T-cell (primary cell): ENCODE results near the gene PEMT. TPM values are rescaled to one million over a fixed set of nuclear protein-coding genes. Genes with fewer than 3 reads are reported as not detected.

ENCODE experiments used
- ATAC-seq, 4 experiments: fragments of 200-7000 bp in 3 of 4; fragments of 150-1000 bp in 1 of 4; cut with Tn5 transposase; replicated peaks in 1 of 4; 1 replicate in 3 of 4; 2 replicates in 1 of 4; pipeline ENCODE4 v1.10.0; 2021; ENCODE audit warnings: moderate library complexity in 3 of 4, mild to moderate bottlenecking in 2 of 4, moderate number of reproducible peaks in 1 of 4
- CTCF ChIA-PET, 2 donors: fragments of 300-600 bp; sonication (Branson Sonifier 250); formaldehyde crosslinking; loops; one replicate each; lab custom pipeline; 2022; ENCODE audit warnings: antibody characterized with exemption in 2 of 2; lab: Charles Lee
- POLR2A ChIA-PET, 2 donors: fragments of 300-600 bp; sonication (Branson Sonifier 250); formaldehyde crosslinking; loops; one replicate each; lab custom pipeline; 2022; ENCODE audit warnings: antibody characterized with exemption in 2 of 2; lab: Charles Lee
- DNase-seq, 35 experiments: peaks; one replicate each; pipeline versions ENCODE4 v3.0.0 to v3.0.0-alpha.2; 2013 to 2023
- H3K27ac ChIP-seq: one replicate; pipeline ENCODE4 v1.5.1; 2013; ENCODE audit warnings: low read length
- H3K27me3 ChIP-seq, 2 experiments: replicated peaks in 1 of 2; 1 replicate in 1 of 2; 2 replicates in 1 of 2; pipeline versions ENCODE4 v1.6.1 to v1.7.0; 2013; ENCODE audit warnings: low read length in 1 of 2, mixed read lengths in 1 of 2; ENCODE audit not compliant: control insufficient read depth in 2 of 2, insufficient read depth in 2 of 2; ENCODE audit errors: extremely low read depth in 1 of 2
- H3K36me3 ChIP-seq, 2 donors: 1 replicate in 1 of 2; 2 replicates in 1 of 2; pipeline versions ENCODE4 v1.6.1 to v1.7.0; 2013; ENCODE audit warnings: low read length in 1 of 2; ENCODE audit not compliant: control insufficient read depth in 2 of 2, insufficient read depth in 1 of 2; ENCODE audit errors: extremely low read depth in 1 of 2
- H3K4me1 ChIP-seq, 2 experiments: 1 replicate in 1 of 2; 2 replicates in 1 of 2; pipeline versions ENCODE4 v1.6.1 to v1.7.0; 2013; ENCODE audit warnings: low read length in 2 of 2, mixed read lengths in 1 of 2; ENCODE audit not compliant: insufficient read depth in 2 of 2, control insufficient read depth in 1 of 2; ENCODE audit errors: extremely low read depth in 1 of 2
- H3K4me3 ChIP-seq, 2 donors: 1 replicate in 1 of 2; 2 replicates in 1 of 2; pipeline versions ENCODE4 v1.5.1 to v1.7.0; 2013; ENCODE audit warnings: mild to moderate bottlenecking in 2 of 2, low read length in 1 of 2, moderate library complexity in 1 of 2; ENCODE audit not compliant: control insufficient read depth in 1 of 2; ENCODE audit errors: extremely low read depth in 1 of 2
- H3K9me3 ChIP-seq: 2 replicates; pipeline ENCODE4 v1.7.0; 2013
- H3K27ac Mint-ChIP-seq, 2 donors: one replicate each; pipeline ENCODE4 v1.8.0; 2020 to 2021; ENCODE audit warnings: mild to moderate bottlenecking in 2 of 2, mixed read lengths in 2 of 2
- H3K27me3 Mint-ChIP-seq, 2 donors: one replicate each; pipeline ENCODE4 v1.8.0; 2021 to 2022; ENCODE audit warnings: mixed read lengths in 2 of 2
- H3K36me3 Mint-ChIP-seq: one replicate; pipeline ENCODE4 v1.8.0; 2021; ENCODE audit warnings: mixed read lengths
- H3K4me1 Mint-ChIP-seq, 3 donors: one replicate each; pipeline ENCODE4 v1.8.0; 2020 to 2022; ENCODE audit warnings: mixed read lengths in 3 of 3, mild to moderate bottlenecking in 1 of 3
- H3K4me3 Mint-ChIP-seq, 3 donors: one replicate each; pipeline ENCODE4 v1.8.0; 2020 to 2022; ENCODE audit warnings: mild to moderate bottlenecking in 3 of 3, mixed read lengths in 3 of 3, moderate library complexity in 3 of 3
- H3K9me3 Mint-ChIP-seq, 3 donors: one replicate each; pipeline ENCODE4 v1.8.0; 2020 to 2022; ENCODE audit warnings: mixed read lengths in 3 of 3
- WGBS: methylation state at CpG from one replicate; pipeline ENCODE4 v1.1.5; 2013; ENCODE audit warnings: missing lambda C conversion rate; ENCODE audit not compliant: insufficient coverage; 5-methylcytosine and 5-hydroxymethylcytosine counted together
- total RNA-seq, 35 experiments: library from RNA in 6 of 35; stranded (reverse) in 6 of 35; fragments of 120-200 nt in 1 of 35; gene quantifications; one replicate each; pipeline versions ENCODE4 v1.2.1 to v1.2.4 and lab custom pipeline; 2013 to 2026

Gene PEMT
- total RNA-seq, 5 donors from 2014 or later (not counting 1 experiment from before 2014, with no cell fraction given) = 13.3 to 25.8 (median 14.6) TPM

GRCh38 chr17:17514993-17515933, 76.2 kb downstream of the PEMT start:
- Mint-ChIP-seq H3K36me3 (peaks cover 2% of the 10 kb centered on the region), H3K9me3 (no peaks in the 10 kb centered on the region), H3K27me3 (no peaks in the 10 kb centered on the region), H3K4me3 (no peak overlapping the region), H3K27ac (no peak overlapping the region), H3K4me1 (no peaks in the 10 kb centered on the region)
- no peak overlapping the region for H3K4me3 ChIP-seq
- no peak for ATAC-seq
- ChIA-PET CTCF (no interaction called here), POLR2A (no interaction called here)
- H3K36me3 ChIP-seq = peaks cover 0 to 3% of the 10 kb centered on the region in 2 donors
- H3K27ac ChIP-seq = no peak overlapping the region
- no peaks in the 10 kb centered on the region for H3K4me1 ChIP-seq
- no peaks in the 10 kb centered on the region for H3K9me3 ChIP-seq
- no peaks in the 10 kb centered on the region for H3K27me3 ChIP-seq
- no peak for DNase-seq
- 93% methylated on average over 13 of the region's 21 CpGs for WGBS

- Mint-ChIP-seq H3K4me1 (no peaks in the 10 kb centered on the region), H3K9me3 (no peaks in the 10 kb centered on the region), H3K27ac (no peak overlapping the region), H3K27me3 (no peaks in the 10 kb centered on the region), H3K4me3 (no peak overlapping the region), H3K36me3 (no peaks in the 10 kb centered on the region)
- 91% methylated on average over 6 of the region's 16 CpGs for WGBS
- ATAC-seq = no peak
- no peaks in the 10 kb centered on the region for H3K4me1 ChIP-seq
- ChIA-PET CTCF (no interaction called here), POLR2A (no interaction called here)
- no peaks in the 10 kb centered on the region for H3K27me3 ChIP-seq
- no peaks in the 10 kb centered on the region for H3K9me3 ChIP-seq
- peaks cover 0 to 3% of the 10 kb centered on the region in 2 donors for H3K36me3 ChIP-seq
- no peak overlapping the region for H3K27ac ChIP-seq
- DNase-seq = no peak
- no peak overlapping the region for H3K4me3 ChIP-seq
Observed at GRCh38 chr17:17514361-17514992, 77.0 kb downstream of the PEMT start.

- H3K27me3 Mint-ChIP-seq = no peaks in the 10 kb centered on the region
- no peaks in the 10 kb centered on the region for H3K36me3 Mint-ChIP-seq
- H3K27ac Mint-ChIP-seq = no peak overlapping the region
- H3K4me3 Mint-ChIP-seq = no peak overlapping the region
- 94% methylated on average over 7 of the region's 7 CpGs for WGBS
- CTCF ChIA-PET = no interaction called here
- Histone ChIP-seq H3K36me3 (peaks cover 0 to 3% of the 10 kb centered on the region in 2 donors), H3K4me1 (no peaks in the 10 kb centered on the region), H3K27ac (no peak overlapping the region), H3K27me3 (no peaks in the 10 kb centered on the region), H3K4me3 (no peak overlapping the region), H3K9me3 (no peaks in the 10 kb centered on the region)
- H3K9me3 Mint-ChIP-seq = no peaks in the 10 kb centered on the region
- POLR2A ChIA-PET = no interaction called here
- no peaks in the 10 kb centered on the region for H3K4me1 Mint-ChIP-seq
- ATAC-seq (no peak), DNase-seq (no peak)
Observed at GRCh38 chr17:17513626-17514025, 77.9 kb downstream of the PEMT start.

GRCh38 chr17:17512866-17513265, 78.6 kb downstream of the PEMT start:
- Histone ChIP-seq H3K4me1 (no peaks in the 10 kb centered on the region), H3K4me3 (no peak overlapping the region), H3K27ac (no peak overlapping the region), H3K36me3 (peaks cover 0 to 3% of the 10 kb centered on the region in 2 donors), H3K9me3 (no peaks in the 10 kb centered on the region), H3K27me3 (no peaks in the 10 kb centered on the region)
- no peak overlapping the region for H3K27ac Mint-ChIP-seq
- DNase-seq (no peak), ATAC-seq (no peak)
- 83% methylated on average over 2 of the region's 5 CpGs for WGBS
- H3K4me3 Mint-ChIP-seq = no peak overlapping the region
- H3K27me3 Mint-ChIP-seq = no peaks in the 10 kb centered on the region
- no peaks in the 10 kb centered on the region for H3K9me3 Mint-ChIP-seq
- no peaks in the 10 kb centered on the region for H3K36me3 Mint-ChIP-seq
- POLR2A ChIA-PET = no interaction called here
- H3K4me1 Mint-ChIP-seq = no peaks in the 10 kb centered on the region
- CTCF ChIA-PET = no interaction called here

GRCh38 chr17:17511881-17512858, 79.3 kb downstream of the PEMT start:
- Histone ChIP-seq H3K27me3 (no peaks in the 10 kb centered on the region), H3K27ac (no peak overlapping the region), H3K9me3 (no peaks in the 10 kb centered on the region), H3K4me3 (no peak overlapping the region), H3K4me1 (no peaks in the 10 kb centered on the region), H3K36me3 (peaks cover 0 to 3% of the 10 kb centered on the region in 2 donors)
- Mint-ChIP-seq H3K9me3 (no peaks in the 10 kb centered on the region), H3K4me3 (no peak overlapping the region), H3K4me1 (no peaks in the 10 kb centered on the region), H3K36me3 (no peaks in the 10 kb centered on the region), H3K27ac (no peak overlapping the region), H3K27me3 (no peaks in the 10 kb centered on the region)
- DNase-seq (no peak), ATAC-seq (no peak)
- CTCF ChIA-PET = no interaction called here
- POLR2A ChIA-PET = no interaction called here
- WGBS = 78% methylated on average over 24 of the region's 29 CpGs

- Histone ChIP-seq H3K4me3 (no peak overlapping the region), H3K27me3 (no peaks in the 10 kb centered on the region), H3K27ac (no peak overlapping the region), H3K36me3 (peaks cover 0 to 3% of the 10 kb centered on the region in 2 donors), H3K9me3 (no peaks in the 10 kb centered on the region), H3K4me1 (no peaks in the 10 kb centered on the region)
- ATAC-seq = no peak
- POLR2A ChIA-PET = no interaction called here
- no peaks in the 10 kb centered on the region for H3K27me3 Mint-ChIP-seq
- H3K36me3 Mint-ChIP-seq = no peaks in the 10 kb centered on the region
- H3K27ac Mint-ChIP-seq = no peak overlapping the region
- no peak overlapping the region for H3K4me3 Mint-ChIP-seq
- H3K9me3 Mint-ChIP-seq = no peaks in the 10 kb centered on the region
- H3K4me1 Mint-ChIP-seq = no peaks in the 10 kb centered on the region
- DNase-seq = no peak
- CTCF ChIA-PET = no interaction called here
- WGBS = 76% methylated on average over 7 of the region's 12 CpGs
Observed at GRCh38 chr17:17511293-17511741, 80.2 kb downstream of the PEMT start.
